GM12872 (cell line): ENCODE results near the gene PAQR9.
A peak's percentile ranks its signal among the peaks of the same experiment; 100 is the strongest.

ENCODE experiments used
- CTCF ChIP-seq: IDR thresholded peaks from 3 replicates; pipeline ENCODE4 v1.5.1; 2011; ENCODE audit warnings: low read depth, mild to moderate bottlenecking, low read length, moderate library complexity; ENCODE audit not compliant: insufficient read depth

PAQR9 gene

DNA sequence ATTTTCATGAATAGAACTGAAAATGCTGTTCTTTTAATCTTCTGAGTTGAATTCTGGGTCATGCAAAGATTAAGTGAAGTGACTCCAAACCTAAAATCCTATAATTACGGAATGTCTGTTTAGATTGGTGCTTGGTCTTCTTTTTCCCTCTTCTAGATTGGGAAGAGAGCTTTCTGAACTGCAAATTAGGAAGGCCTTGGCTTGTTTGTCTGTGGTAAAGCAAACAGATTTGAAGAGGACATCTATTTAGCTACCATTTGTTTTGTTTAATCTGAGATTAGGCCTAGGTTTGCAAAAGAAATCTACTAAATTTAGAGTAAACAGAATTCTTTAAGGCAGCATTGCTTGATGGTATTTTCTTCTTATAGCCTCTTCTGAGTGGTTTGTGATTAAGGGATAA lies 23.5 kb downstream of the PAQR9 start:
- no peak for TF ChIP-seq CTCF

DNA sequence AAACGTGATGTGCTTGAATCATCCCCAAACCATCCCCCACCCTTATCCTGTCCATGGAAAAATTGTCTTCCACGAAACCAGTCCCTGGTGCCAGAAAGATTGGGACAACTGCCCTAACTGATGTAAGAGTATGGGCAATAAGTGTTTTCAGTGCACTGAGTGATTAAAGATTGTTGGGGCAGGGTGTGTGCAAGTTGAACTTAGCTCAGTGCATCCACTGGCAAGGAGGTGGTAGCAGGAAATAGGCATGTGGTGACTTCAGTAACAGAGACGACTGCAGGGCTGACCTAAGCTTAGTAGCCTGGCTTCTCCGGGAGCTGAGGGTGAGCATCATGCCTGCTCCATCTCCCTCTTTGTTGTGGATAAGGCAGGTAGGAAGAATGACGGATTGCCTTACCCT lies 27.5 kb downstream of the PAQR9 start:
- no peak for TF ChIP-seq CTCF

DNA sequence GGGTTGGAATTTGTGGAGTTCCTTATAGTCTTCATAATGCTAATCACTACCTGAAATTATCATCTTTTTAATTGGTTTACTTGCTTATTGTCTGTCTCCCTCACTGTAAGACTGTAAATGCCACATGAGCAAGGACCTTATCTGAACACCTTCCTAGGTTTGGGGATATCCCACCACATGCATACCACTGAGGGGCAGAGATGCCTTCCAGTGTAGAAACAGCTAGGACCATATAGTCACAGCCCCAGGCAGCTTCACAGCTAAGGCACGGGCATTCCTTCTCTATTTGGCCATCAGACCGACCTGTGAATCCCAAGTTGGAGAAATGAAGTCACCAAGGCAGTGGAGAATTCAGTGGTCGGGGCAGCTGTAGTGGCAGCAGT lies 28.6 kb downstream of the PAQR9 start:
- TF ChIP-seq CTCF = no peak

DNA sequence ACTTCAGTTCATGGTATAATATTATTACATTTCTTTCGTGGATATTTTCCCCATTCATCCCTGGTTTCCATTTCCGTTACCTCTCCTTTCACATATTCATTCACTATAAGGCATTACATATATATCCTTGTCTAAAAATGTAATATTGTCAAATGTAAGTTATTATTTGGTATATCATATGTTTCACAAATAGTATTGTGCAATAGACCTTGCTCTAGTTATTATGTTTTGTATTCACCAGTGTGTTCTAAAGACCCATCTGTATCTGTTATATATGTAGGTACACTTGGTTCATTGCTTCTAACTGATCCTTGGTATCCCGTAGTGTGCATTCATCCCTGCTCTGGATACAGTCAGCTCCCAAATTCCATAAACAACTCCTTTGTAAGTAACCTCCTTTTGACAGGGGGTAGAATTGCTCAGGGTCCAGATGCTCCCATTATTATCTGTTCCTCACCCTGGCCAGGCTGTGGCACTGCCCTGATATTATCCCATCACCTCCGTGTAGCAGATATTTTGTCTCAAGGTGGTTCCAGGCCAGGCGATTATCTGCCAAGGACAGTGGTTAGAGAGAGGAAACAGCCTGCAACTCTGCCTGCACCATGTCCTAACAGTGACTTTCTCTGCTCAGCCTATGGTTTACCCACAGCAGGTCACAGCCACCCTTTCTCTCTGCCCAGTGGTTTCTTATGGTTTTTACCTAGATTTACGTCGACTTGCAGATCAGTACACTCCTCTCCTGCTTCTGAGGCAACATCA lies 29.2 kb downstream of the PAQR9 start:
- TF ChIP-seq CTCF = no peak

DNA sequence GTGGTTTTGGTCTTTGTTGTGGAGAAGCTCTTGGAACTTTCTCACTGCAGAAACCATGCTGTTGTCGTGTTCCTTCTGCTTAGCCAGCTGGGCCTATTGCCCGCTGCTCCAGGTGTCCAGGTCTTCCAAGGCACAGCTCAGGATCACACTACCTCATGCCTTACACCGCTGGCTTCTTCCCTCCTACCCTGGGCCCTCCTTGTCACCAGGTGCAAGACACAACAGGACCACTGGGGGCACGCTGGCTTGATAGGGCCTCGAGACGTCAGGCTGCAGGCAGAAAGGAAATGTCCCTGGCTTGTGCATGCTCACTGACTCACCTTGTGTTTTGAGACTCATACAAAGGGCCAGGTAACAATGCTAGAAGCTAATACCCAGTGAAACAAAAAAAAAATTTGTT lies 32.3 kb downstream of the PAQR9 start:
- peak; percentile 57 for TF ChIP-seq CTCF

- TF ChIP-seq CTCF = no peak
These were observed 33.0 kb downstream of the PAQR9 start for GRCh38 chr3:142930463-142930862.

- TF ChIP-seq CTCF = no peak
These were observed 33.6 kb downstream of the PAQR9 start for GRCh38 chr3:142929890-142930289.
